Stomach smooth muscle (tissue), 2 donors: ENCODE measurements around the gene PLD1.

Experiments used
- H3K27ac ChIP-seq: one replicate; pipeline ENCODE4 v1.7.0; 2013; ENCODE audit warnings: mild to moderate bottlenecking, low read length, inconsistent platforms
- H3K27me3 ChIP-seq, 2 donors: one replicate each; pipeline ENCODE4 v1.7.0; 2013; ENCODE audit warnings: low read length in 2 of 2; ENCODE audit not compliant: insufficient read depth in 2 of 2, control insufficient read depth in 1 of 2
- H3K36me3 ChIP-seq, 2 donors: one replicate each; pipeline ENCODE4 v1.7.0; 2013; ENCODE audit warnings: low read length in 2 of 2; ENCODE audit not compliant: control insufficient read depth in 2 of 2, insufficient read depth in 2 of 2
- H3K4me1 ChIP-seq: one replicate; pipeline ENCODE4 v1.7.0; 2013; ENCODE audit warnings: low read length; ENCODE audit not compliant: control insufficient read depth, insufficient read depth
- H3K4me3 ChIP-seq, 2 donors: one replicate each; pipeline ENCODE4 v1.7.0; 2013; ENCODE audit warnings: low read length in 2 of 2
- H3K9ac ChIP-seq, 2 donors: one replicate each; pipeline ENCODE4 v1.7.0; 2013; ENCODE audit warnings: low read length in 2 of 2, mild to moderate bottlenecking in 1 of 2
- H3K9me3 ChIP-seq, 2 donors: one replicate each; pipeline ENCODE4 v1.7.0; 2013; ENCODE audit warnings: low read length in 2 of 2; ENCODE audit not compliant: control insufficient read depth in 2 of 2
- donor health status: healthy.
- donor health status: Pancreatic carcinoma.

The PLD1 gene

GRCh38 chr3:171805687-171806086, 4.6 kb downstream of the PLD1 start:
- Histone ChIP-seq H3K36me3 (no peaks in the 10 kb centered on the region), H3K9me3 (no peaks in the 10 kb centered on the region), H3K9ac (no peak overlapping the region), H3K4me1 (peaks cover 9% of the 10 kb centered on the region), H3K27ac (peak overlapping the region; percentile 46), H3K27me3 (no peaks in the 10 kb centered on the region), H3K4me3 (no peak overlapping the region)

- no peaks in the 10 kb centered on the region for H3K9me3 ChIP-seq
- H3K4me3 ChIP-seq: no peak overlapping the region
- H3K4me1 ChIP-seq: peaks cover 6% of the 10 kb centered on the region
- H3K27ac ChIP-seq: peak overlapping the region; percentile 46
- no peaks in the 10 kb centered on the region for H3K36me3 ChIP-seq
- no peaks in the 10 kb centered on the region for H3K27me3 ChIP-seq
- H3K9ac ChIP-seq: no peak overlapping the region
Observed at GRCh38 chr3:171804618-171805389, 5.5 kb downstream of the PLD1 start.

GRCh38 chr3:171803044-171803443, 7.2 kb downstream of the PLD1 start:
- H3K27ac ChIP-seq: peak overlapping the region; percentile 18
- peaks cover 3% of the 10 kb centered on the region for H3K4me1 ChIP-seq
- no peaks in the 10 kb centered on the region for H3K36me3 ChIP-seq
- H3K9me3 ChIP-seq: no peaks in the 10 kb centered on the region
- no peak overlapping the region for H3K9ac ChIP-seq
- H3K4me3 ChIP-seq: no peak overlapping the region
- H3K27me3 ChIP-seq: no peaks in the 10 kb centered on the region

DNA sequence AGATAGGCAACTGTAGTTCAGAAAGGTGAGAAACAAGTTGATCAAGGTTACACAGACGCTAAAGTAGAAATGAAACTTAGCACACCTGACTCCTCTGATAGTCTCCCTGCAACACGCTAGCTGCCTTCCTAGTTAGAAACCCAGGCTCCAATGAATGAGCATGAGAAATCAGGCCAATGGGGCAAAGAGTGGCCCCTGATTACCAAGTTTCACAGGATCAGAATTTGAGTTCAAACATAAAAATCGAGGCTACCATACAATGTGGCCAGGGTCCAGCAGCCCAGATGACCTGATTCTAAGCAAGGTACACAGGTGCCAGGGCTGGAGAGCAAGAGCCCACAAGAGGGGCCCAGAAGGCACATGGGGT, 7.7 kb downstream of the PLD1 start:
- peak overlapping the region; percentile 20 for H3K27ac ChIP-seq
- peaks cover 3% of the 10 kb centered on the region for H3K4me1 ChIP-seq
- H3K36me3 ChIP-seq: no peaks in the 10 kb centered on the region
- no peaks in the 10 kb centered on the region for H3K9me3 ChIP-seq
- no peak overlapping the region for H3K4me3 ChIP-seq
- no peaks in the 10 kb centered on the region for H3K27me3 ChIP-seq
- H3K9ac ChIP-seq: no peak overlapping the region

GRCh38 chr3:171801738-171802589, 8.3 kb downstream of the PLD1 start:
- Histone ChIP-seq H3K9me3 (no peaks in the 10 kb centered on the region), H3K36me3 (no peaks in the 10 kb centered on the region), H3K4me3 (no peak overlapping the region), H3K4me1 (peaks cover 3% of the 10 kb centered on the region), H3K27ac (peak overlapping the region; percentile 20), H3K9ac (no peak overlapping the region), H3K27me3 (no peaks in the 10 kb centered on the region)

GRCh38 chr3:171799501-171799900, 10.8 kb downstream of the PLD1 start:
- Histone ChIP-seq H3K9ac (no peak overlapping the region), H3K27me3 (no peaks in the 10 kb centered on the region), H3K36me3 (no peaks in the 10 kb centered on the region), H3K4me3 (no peak overlapping the region), H3K27ac (no peak overlapping the region), H3K4me1 (no peaks in the 10 kb centered on the region), H3K9me3 (no peaks in the 10 kb centered on the region)

DNA sequence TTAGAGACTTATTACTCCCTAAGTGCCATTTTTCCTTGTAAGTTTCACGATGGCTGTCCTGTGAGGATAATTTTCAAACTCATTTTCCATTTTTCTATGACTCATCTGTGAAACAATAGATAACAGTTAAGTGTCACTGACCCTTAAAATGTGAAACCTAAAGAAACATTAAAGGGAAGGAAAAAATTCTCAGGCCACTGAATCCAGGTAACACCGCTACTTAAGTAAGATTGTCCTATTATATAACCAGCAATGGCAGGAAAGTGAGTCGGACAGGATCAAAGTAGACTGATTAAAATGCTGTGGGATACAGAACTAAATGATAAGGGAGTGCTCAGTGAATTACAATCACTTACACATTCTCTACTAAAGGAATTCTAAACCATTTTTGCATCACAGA, 12.4 kb downstream of the PLD1 start:
- no peak overlapping the region for H3K9ac ChIP-seq
- H3K4me3 ChIP-seq: no peak overlapping the region
- H3K27me3 ChIP-seq: no peaks in the 10 kb centered on the region
- H3K36me3 ChIP-seq: no peaks in the 10 kb centered on the region
- H3K9me3 ChIP-seq: no peaks in the 10 kb centered on the region
- H3K27ac ChIP-seq: no peak overlapping the region
- no peaks in the 10 kb centered on the region for H3K4me1 ChIP-seq

DNA sequence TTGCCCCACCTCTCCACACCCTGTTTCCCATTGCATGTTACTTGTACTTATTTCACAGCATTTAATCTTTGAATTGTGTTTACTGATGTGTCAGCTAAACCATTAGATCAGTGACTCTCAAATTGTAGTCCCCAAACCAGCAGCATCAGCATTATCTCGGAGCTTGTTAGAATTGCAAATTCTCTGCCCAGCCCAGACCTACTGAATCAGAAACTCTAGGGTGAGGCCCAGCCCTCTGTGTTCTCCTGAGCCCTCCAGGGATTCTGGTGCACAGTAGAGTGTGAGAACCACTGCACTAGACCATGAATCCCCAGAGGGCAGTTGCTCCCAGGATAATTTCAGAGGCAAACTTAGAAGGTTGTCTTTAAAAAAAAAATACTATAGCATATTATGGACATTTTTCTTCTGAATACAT, 13.0 kb downstream of the PLD1 start:
- Histone ChIP-seq H3K4me1 (no peaks in the 10 kb centered on the region), H3K4me3 (no peak overlapping the region), H3K9ac (no peak overlapping the region), H3K36me3 (no peaks in the 10 kb centered on the region), H3K27ac (no peak overlapping the region), H3K9me3 (no peaks in the 10 kb centered on the region), H3K27me3 (no peaks in the 10 kb centered on the region)

GRCh38 chr3:171796625-171797264, 13.5 kb downstream of the PLD1 start:
- H3K4me3 ChIP-seq: no peak overlapping the region
- no peak overlapping the region for H3K27ac ChIP-seq
- no peaks in the 10 kb centered on the region for H3K27me3 ChIP-seq
- H3K9me3 ChIP-seq: no peaks in the 10 kb centered on the region
- H3K4me1 ChIP-seq: no peaks in the 10 kb centered on the region
- no peaks in the 10 kb centered on the region for H3K36me3 ChIP-seq
- no peak overlapping the region for H3K9ac ChIP-seq

DNA sequence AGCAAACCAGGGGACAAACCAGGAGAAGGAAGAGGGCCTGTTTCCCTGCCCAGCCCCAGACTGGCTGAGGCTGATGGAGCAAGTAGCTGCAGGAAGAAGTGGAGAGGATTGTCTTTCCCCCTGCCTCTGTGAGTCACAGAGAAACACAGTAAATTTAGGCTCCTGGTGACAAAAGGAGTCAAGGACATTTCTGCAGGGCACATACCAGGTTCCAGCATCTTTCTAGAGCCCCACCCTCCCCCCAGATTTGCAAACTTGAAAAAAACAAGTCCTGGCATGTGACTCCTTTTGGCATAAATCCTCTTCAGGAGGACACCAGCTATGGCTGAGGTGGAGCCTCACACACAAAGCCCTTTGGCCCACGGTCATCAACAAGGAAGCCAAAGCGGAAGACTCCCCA, 17.8 kb downstream of the PLD1 start:
- Histone ChIP-seq H3K9me3 (no peaks in the 10 kb centered on the region), H3K9ac (no peak overlapping the region), H3K4me3 (no peak overlapping the region), H3K36me3 (no peaks in the 10 kb centered on the region), H3K27ac (no peak overlapping the region), H3K4me1 (no peaks in the 10 kb centered on the region), H3K27me3 (no peaks in the 10 kb centered on the region)
